HG03571 (cell line): Measurements from ENCODE around the gene CDKN2AIPNL.
"Not testable (repeated sequence)": the region's sequence is repeated elsewhere in the genome, so short reads cannot be mapped to it uniquely, and the experiment has no call there.

Experiments used
- ATAC-seq: cut with Tn5 transposase; IDR thresholded peaks from one replicate; pipeline ENCODE4 v1.9.1; 2021; ENCODE audit not compliant: unreplicated experiment

Gene CDKN2AIPNL

GRCh38 chr5:134403951-134404350 lies 7.7 kb downstream of the CDKN2AIPNL start:
- ATAC-seq: no peak

GRCh38 chr5:134398609-134399155 lies 13.0 kb downstream of the CDKN2AIPNL start:
- ATAC-seq: no peak

DNA sequence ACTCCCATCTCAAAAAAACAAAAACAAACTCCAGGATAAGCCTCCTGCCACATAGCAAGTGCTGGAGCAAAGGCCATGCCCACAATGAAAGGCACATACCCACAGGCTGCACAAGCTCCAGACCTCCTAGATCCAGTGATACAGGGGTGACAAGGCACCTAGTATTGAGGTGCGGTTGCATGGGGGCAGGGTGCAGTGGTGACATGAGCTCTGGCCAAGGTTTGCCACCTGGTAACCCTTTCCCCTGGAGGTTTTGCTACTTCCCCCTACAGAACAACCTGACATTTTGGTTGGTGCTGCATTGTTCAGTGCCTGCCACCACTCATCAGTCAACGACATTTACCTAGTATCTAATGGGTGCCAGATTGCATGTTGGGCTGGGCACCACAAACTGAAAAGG lies 14.5 kb downstream of the CDKN2AIPNL start:
- ATAC-seq: no peak

DNA sequence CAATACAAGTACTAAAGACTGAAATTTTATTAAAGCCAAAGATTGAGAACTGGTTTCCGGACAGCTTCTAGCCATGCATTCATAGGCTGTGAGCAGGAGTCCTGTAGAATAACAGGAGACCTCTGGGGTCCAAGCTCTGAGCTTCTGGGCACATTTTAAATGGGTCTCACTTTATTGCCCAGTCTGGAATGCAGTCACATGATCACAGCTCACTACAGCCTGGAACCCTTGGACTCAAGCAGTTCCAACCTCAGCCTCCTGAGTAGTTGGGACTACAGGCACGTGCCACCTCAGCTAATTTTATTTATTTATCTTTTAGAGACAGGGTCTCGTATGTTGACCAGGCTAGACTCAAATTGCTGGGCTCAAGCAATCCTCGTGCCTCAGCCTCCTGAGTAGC lies 15.4 kb downstream of the CDKN2AIPNL start:
- ATAC-seq: no peak

DNA sequence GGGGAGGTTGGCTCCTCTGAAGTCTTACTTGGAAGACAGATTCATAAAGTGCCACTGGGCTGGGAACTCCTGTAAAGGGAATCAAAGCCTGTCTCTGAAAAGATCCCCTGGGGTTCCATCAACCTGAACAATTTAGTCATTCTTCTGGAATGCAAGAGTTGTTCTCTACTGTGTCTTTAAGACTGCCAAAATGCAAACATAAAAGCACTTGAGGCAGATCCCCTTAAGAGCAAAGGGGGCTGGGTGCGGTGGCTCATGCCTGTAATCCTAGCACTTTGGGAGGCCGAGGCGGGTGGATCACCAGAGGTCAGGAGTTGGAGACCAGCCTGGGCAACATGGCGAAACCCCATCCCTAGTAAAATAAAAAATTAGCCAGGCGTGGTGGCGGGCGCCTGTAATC lies 16.7 kb downstream of the CDKN2AIPNL start:
- ATAC-seq: no peak

DNA sequence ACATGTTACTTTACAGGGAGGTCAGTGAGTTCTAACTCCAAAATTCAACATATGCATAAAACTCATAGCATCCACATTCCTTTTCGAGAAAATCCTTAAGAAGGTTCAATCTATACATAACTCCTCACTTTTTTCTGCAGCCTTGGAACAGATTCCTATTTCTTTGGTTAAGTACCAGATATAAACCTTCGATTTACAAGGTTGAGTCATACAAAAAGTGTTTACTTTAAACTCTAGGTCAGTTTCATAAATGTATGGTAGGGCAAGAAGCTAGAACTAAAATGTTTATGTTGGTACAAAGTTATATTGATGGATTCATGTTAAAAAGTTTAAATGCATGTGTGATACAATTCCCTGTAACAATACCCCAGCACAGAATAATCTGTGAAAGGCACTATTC lies 19.4 kb downstream of the CDKN2AIPNL start:
- no peak for ATAC-seq

DNA sequence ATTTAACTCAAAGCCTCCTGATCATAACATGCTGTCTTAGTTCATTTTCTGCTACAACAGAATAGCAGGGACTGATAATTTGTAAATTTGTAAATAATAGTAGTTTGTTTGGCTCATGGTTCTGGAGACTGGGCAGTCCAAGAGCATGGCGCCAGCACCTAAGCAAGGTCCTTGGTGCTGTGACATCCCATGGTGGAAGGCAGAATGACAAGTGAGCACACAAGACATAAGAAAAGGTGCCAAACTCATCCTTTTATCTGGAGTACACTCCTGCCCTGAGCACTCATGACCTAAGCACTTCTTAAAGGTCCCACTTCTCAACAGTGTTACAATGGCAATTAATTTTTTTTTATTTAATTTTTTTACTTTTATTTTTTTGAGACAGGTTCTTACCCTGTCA lies 24.2 kb downstream of the CDKN2AIPNL start:
- ATAC-seq: no peak

DNA sequence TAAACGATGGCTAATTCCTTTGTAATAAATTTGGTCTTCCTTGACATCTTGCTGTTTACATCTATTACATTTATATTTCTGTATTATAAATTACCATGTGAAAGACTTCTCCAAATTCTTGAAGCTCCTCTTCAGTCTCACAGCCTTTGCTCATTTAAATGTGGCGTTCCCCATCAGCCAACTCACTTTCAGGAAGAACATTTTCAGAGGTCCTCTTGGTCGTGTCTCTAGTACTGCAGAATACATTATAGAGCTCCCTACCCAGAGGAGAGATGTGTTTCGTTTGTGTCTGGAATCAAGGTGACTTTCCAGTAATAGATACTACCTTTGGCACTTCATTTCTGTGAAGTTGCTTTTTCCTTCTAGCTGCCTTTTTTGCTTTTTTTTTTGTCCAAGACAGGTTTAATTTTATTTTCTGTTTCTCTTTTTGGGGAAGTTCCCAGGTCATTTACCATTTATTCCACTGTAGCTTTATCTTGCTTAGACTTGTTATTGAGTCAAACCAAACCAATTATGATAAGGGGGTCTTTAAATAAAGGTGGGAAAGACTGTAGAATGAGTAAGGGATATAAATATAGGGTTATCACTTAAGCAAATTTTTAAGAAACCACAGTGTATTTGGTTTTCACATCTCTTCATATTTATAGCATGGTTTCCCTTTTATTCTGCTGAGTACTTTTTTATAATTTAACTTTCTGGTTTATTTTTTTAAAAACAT lies 27.5 kb downstream of the CDKN2AIPNL start:
- ATAC-seq: no peak

DNA sequence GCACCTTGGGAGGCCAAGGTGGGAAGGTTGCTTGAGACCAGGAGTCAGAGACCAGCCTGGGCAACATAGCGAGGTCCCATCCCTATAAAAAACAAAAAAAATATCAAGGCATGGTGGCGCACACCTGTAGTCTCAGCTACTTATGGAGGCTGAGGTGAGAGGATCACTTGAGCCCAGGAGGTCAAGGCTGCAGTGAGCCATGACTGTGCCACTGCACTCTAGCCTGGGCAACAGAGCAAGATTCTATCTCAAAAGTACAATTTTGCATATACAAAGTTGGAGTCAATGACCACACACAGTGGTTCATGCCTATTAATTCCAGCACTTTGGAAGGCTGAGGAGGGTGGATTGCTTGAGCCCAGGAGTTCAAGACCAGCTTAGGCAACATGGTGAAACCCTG lies 29.5 kb downstream of the CDKN2AIPNL start:
- not testable (repeated sequence) for ATAC-seq

DNA sequence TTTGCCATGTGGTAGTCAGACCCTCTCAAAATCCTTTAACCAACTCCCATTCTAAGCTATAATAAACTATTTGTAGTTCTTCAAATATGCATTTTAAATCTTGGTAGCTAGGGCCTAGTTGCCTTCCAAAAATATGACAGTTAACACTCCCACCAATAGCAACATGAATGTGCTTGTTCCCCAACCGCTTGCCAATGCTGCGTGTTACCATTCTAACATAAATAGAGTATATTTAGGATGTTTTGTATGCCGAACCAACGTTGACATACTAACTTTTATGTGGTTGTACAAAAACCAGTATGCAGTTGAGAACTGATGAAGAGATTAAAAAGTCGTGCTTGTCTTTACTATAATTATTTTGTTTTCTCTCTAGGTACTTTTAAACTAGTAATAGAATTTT lies 31.3 kb downstream of the CDKN2AIPNL start:
- no peak for ATAC-seq

DNA sequence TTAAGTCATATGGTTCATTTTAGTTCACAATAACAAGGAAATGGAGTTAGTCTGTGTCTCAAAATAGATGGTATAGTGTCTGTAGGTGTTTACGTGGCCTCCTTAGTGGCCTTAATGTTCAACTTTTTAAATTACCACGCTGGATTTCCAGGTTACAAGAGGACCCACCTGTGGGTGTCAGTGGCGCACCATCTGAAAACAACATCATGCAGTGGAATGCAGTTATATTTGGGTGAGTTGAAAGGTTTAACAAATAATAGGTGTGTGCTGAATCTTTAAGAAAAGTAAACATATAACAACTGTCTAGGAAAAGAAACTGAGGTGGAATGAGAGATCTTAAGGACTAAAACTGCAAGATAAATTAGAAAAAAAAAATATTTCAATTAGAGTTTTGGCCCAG lies 37.4 kb downstream of the CDKN2AIPNL start:
- no peak for ATAC-seq

GRCh38 chr5:134373633-134374032 lies 38.0 kb downstream of the CDKN2AIPNL start:
- not testable (repeated sequence) for ATAC-seq

DNA sequence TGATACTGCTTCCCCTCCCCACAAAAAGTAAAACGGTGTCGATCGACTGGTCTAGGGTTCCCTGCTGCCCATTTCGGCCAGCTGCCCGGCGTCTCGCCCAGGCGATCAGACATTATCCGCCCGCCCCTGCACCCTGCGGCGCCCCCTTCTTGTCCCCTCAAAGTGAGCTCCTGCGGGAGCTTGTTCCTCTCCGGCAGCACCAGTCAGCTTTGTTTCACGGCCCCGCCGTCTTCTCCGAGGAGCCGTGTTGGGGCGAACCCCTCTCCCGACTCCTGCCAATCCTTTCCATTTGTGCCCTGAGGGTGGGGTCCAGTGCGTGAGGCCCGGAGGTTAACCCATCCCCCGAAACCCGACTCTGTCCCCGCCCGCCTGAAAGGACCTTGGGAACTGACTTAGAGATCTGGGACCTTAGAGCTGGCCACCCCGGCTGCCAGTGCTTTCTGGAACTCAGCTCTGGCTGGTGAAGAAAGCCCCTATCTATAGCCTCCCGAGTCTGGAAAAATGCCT lies 39.8 kb downstream of the CDKN2AIPNL start:
- no peak for ATAC-seq

DNA sequence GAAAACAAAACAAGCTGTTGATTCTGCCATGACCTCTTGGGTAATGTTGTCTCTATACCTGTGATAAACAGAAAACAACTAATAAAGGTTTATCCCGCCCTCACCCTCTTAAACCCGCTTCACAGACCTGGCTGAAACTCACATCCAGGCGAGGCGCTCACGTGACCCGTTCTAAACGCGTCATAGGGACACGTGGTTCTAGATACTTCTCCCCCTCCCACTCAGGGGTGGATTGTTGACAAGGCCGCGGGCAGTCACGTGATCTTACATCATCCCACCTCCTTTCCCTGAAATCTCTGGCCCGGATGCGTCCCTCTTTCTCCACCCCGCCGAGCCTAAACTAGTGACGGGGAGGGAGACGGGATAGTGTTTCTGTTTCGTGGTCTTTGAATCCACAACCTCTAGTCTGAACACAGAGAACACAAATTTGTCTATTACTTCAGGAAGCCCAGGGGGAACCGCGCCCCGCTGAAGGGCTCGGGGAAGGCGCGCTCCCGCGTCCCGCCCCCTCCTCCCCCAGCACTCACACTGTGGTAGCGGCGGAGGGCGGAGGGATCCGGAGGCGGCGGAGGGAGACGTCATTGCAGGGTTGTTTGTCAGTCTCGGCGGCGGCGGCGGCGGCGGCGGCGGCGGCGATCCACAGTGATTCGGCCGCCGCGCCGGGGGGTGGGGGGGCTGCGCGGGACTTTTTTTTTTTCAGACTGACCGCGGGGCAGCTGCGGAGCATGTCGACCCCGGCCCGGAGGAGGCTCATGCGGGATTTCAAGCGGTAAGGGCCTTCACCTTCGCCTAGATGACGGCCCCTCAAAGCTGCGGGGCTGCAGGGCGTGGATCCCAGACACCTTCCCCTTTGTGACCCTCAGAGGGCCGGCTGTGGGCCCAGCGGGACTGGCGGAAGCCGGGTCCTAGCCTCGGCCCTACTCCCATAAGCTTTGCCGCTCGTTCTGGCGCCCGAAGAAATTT lies 40.5 kb downstream of the CDKN2AIPNL start, which contains the start of gene UBE2B:
UBE2B (plus strand) TSS at position 699 of the 963 bp plus-strand sequence; CDS start at position 726, 27 bp downstream.
- ATAC-seq: peak; percentile 74

DNA sequence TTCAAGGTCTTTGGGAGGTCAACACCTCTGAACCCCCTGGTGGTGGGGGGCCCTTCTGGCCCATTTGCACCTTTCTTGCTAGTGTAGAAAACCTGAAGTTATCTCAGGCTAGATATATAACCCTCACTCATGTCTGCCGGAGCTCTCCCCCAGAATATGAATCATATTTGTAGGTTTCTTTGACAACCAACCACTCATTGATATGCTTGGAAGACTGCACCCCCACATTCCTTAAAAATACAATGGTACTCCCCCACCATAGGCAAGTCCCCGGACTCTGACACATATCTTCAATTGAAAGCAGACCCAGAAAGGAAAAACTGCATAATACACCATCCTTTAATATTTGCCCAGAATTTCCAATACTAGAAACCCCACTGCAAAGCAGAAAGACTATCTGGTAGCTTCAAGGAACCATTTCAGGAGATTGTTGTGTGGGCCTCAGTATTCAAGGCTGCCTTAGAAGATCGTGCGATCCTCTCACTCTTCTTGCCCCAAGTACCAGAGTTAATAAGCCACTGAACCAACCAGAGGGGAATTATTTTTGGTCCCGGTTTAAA lies 41.3 kb downstream of the CDKN2AIPNL start:
- peak; percentile 10 for ATAC-seq

- ATAC-seq: no peak
Measured at GRCh38 chr5:134365604-134366003, 46.1 kb downstream of the CDKN2AIPNL start.

DNA sequence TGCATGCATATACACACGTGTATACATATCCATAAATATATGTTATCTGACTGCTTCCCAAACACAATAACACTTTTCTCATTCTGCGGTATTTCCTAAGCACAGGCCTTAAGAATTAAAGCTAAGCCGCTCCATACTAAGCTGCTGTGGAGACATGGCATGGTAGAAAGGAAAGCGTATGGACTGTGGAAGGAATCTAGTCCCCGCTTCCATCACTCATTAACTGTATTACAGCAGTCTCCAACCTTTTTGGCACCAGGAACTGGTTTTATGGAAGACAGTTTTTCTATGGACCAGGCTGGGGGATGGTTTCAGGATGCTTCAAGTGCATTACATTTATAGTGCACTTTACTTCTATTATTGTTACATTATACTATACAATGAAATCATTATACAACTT lies 56.0 kb downstream of the CDKN2AIPNL start:
- no peak for ATAC-seq
